ENCODE results near the gene LSS. TPM values are rescaled to one million over a fixed set of nuclear protein-coding genes. Genes with fewer than 3 reads are reported as not detected.
A peak's percentile ranks its signal among the peaks of the same experiment; 100 is the strongest.

The LSS gene
- total and polyA plus RNA-seq, 10 of the 15 experiments (the other 5 are each of a cell fraction or from before 2014, with no cell fraction given), result 2.9 to 82.4 (median 27.5) TPM

GRCh38 chr21:46269466-46269865, 40.9 kb upstream of the LSS start:
- in situ Hi-C loops (cut with MboI), result no loop called here
- POLR2A ChIA-PET, result interaction anchor here (0.7 kb wide), 1 partner anchor 232 kb away, joined by 3 read pairs; no protein-coding TSS in a partner anchor
- Histone ChIP-seq H3K9ac (ENCODE audit: control insufficient read depth, insufficient read depth, low read length) (no peak overlapping the region), H3K9me3 (replicated peaks; ENCODE audit: control insufficient read depth, insufficient read depth, low read length) (no peaks in the 10 kb centered on the region), H3K27ac (ENCODE audit: control insufficient read depth, insufficient read depth) (no peak overlapping the region), H4K20me1 (ENCODE audit: control insufficient read depth, insufficient read depth) (no peaks in the 10 kb centered on the region), H3K79me2 (ENCODE audit: control insufficient read depth, insufficient read depth, low read length) (no peaks in the 10 kb centered on the region), H3K27me3 (replicated peaks in 1 of 2; ENCODE audit: control insufficient read depth in 2 of 2, insufficient read depth in 2 of 2, low read length in 1 of 2) (no peaks in the 10 kb centered on the region), H3K4me3 (no peak overlapping the region), H3K4me1 (ENCODE audit: control insufficient read depth, insufficient read depth, low read length) (no peaks in the 10 kb centered on the region), H3K4me2 (ENCODE audit: control insufficient read depth, insufficient read depth) (no peak overlapping the region), H3K36me3 (ENCODE audit: control insufficient read depth in 2 of 2, insufficient read depth in 2 of 2, low read length in 1 of 2) (peaks cover 33 to 35% of the 10 kb centered on the region in 2 experiments), H2AFZ (ENCODE audit: control insufficient read depth, low read depth, low read length) (no peak overlapping the region)
- DNase-seq (ENCODE audit: low read depth, low spot score) (no peak), FAIRE-seq (no peak), ATAC-seq (no peak)
- CTCF ChIA-PET, result no interaction called here
- TSS peak; percentile 41 for BruUV-seq (replicated peaks)
- RAD21 ChIA-PET (ENCODE audit: unreplicated experiment), result no interaction called here
- 94% methylated on average over 10 of the region's 10 CpGs for WGBS (ENCODE audit: insufficient coverage, insufficient replicate concordance, low lambda C conversion rate, missing lambda C conversion rate)
- SMC1A ChIA-PET (ENCODE audit: uncharacterized antibody, unreplicated experiment), result no interaction called here
- no peak for TF ChIP-seq PKNOX1 (IDR thresholded peaks at IDR 0.05)
- no peak for TF ChIP-seq ZNF217 (IDR thresholded peaks at IDR 0.05)
- no peak for TF ChIP-seq HCFC1 (IDR thresholded peaks at IDR 0.05; ENCODE audit: low read length)
- TF ChIP-seq, protein P1, sequence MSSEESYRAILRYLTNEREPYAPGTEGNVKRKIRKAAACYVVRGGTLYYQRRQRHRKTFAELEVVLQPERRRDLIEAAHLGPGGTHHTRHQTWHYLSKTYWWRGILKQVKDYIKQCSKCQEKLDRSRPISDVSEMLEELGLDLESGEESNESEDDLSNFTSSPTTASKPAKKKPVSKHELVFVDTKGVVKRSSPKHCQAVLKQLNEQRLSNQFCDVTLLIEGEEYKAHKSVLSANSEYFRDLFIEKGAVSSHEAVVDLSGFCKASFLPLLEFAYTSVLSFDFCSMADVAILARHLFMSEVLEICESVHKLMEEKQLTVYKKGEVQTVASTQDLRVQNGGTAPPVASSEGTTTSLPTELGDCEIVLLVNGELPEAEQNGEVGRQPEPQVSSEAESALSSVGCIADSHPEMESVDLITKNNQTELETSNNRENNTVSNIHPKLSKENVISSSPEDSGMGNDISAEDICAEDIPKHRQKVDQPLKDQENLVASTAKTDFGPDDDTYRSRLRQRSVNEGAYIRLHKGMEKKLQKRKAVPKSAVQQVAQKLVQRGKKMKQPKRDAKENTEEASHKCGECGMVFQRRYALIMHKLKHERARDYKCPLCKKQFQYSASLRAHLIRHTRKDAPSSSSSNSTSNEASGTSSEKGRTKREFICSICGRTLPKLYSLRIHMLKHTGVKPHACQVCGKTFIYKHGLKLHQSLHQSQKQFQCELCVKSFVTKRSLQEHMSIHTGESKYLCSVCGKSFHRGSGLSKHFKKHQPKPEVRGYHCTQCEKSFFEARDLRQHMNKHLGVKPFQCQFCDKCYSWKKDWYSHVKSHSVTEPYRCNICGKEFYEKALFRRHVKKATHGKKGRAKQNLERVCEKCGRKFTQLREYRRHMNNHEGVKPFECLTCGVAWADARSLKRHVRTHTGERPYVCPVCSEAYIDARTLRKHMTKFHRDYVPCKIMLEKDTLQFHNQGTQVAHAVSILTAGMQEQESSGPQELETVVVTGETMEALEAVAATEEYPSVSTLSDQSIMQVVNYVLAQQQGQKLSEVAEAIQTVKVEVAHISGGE (CRISPR knock-in tag; IDR thresholded peaks at IDR 0.05), result no peak
- 0 out of 2 replicates have a peak, but pooled peaks have one; percentile 36 for TF ChIP-seq POLR2A (IDR thresholded peaks at IDR 0.05; ENCODE audit: low read depth, low read length)
- intact Hi-C loops (cut with micrococcal nuclease; ENCODE audit: unreplicated experiment), result no loop called here

Data from GM12878 (cell line).